ENCODE results near the gene GPC1.
A peak's percentile ranks its signal among the peaks of the same experiment; 100 is the strongest.

The GPC1 gene

DNA sequence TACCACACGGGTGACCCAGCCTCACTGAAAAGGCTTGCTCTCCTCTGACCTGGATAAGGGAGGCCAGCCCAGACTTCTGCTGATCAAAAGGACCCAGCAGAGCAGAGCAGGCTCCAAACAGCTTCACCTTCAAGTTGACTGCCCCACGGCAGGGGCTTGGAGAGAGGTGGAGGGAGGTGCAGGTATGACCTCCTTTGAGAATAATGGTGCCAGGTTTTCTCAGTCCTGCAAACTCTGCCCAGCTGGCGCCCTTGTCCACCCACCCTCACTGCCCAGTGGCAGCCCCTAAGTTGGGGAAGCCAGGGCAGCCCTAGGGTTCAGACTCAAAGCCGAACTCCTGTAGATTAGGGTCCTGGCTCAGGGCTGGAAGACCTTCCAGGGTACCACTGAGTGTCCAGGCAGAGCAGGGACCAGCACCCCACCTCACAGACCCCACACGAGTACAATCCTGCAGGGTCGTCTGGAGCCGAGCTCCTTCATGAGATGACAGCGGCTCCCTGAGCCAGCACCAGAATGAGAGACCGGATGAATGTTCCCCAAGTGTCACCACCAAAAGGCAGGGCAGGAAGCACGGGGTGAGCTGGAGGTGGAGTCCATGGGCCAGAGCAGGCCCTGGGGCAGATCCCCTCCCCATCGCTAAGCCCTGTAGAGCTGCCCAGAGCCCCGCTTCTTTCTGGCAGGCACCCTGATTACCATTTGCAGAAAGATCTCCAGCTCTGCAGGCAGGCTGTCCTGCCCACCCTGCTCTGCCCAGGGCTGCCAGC is 3.6 kb upstream of the GPC1 start:
- no peak for DNase-seq (ENCODE audit: low read depth)

GRCh38 chr2:240432430-240432819 is 3.0 kb upstream of the GPC1 start:
- no peak for DNase-seq (ENCODE audit: low read depth)

DNA sequence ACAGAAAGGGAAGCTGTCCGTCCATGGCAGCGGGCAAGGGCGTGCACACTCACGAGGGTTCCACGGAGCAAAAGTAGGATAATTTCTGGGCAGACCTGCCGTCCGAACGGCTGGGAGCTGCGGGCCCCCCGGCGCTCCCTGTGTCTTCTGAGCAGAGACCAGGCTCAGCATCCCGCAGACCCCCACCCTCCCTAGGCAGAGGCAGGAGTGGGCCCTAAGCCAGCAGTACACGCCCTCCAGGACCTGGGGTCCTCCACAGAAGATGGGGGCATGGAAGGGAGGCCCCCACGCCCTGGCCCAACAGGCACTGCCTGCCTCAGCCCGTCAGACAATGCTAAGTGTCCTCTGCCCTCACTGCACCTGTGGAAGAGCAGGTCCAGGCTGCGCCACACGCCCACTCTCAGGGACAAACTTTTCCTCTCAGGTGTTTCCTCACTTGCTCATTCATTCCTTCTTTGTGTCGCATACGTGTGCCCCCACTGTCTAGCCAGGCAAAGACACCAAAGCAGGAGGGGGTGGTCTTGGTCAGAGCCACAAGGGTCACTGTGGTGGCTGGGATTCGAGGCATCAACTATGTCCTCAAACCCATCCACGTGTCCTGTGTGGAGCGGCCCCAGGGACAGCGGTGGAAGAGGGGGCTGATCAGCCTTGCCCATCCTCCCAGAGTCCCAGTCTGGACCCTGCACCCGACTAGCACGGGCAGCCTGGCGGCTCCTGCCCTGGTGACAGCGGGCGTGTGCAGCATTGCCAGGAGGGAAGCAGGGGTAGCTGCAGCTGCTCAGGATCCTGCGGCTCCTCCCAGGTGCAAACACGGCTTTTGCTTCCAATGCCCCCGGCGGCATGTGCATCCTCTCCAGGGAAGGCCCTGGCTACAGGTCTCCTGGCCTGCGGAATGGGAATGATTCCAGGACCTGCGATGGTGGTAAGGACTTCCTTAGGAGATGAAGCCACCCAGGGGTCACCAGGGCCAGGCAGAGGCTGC is 2.4 kb upstream of the GPC1 start:
- no peak for DNase-seq (ENCODE audit: low read depth)

DNA sequence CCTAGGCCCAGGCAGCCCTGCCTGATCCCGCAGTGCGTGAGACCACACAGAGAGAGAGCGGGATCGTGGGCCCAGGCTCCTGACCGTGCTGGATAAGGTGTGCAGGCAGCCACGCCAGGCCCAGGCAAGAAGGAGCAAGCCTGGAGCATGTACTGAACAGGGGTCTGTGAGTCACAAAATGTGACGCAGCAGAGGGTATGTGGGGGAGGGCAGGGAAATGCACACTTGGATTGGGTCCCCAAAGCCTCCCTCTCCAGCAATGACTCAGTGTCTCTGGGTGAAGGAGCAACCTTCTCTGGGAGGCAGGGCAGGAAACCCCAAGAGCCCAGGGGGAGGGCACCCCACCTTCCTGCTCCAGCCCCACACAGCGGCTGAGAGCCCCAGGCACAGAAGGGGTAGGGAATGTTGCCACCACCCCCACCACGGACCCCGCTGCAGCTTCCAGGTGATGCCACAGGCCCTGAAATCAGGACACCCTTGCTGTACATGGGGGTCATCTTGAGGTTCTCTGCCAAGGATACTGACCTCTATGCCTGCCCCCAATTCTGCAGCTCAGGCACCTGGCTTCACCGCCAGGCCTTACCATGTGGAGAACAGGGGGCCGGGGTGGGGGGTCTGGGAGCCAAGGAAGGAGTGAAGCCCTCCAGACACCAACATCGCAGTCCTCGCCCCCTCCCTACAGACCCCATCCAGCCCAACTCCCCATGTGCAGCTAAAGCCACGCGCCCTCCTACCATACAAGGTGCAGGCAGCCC is 1.3 kb upstream of the GPC1 start:
- no peak for DNase-seq (ENCODE audit: low read depth)

- DNase-seq (ENCODE audit: low read depth) = peak; percentile 76
Measured at GRCh38 chr2:240434728-240435456, 571 bp upstream of the GPC1 start.

GRCh38 chr2:240435948-240436682 is 652 bp downstream of the GPC1 start:
- no peak for DNase-seq (ENCODE audit: low read depth)

- DNase-seq (ENCODE audit: low read depth) = no peak
Measured at GRCh38 chr2:240436683-240437550, 1.5 kb downstream of the GPC1 start.

GRCh38 chr2:240437551-240437860 is 2.0 kb downstream of the GPC1 start:
- DNase-seq (ENCODE audit: low read depth) = no peak

- DNase-seq (ENCODE audit: low read depth) = peak; percentile 45
Measured at GRCh38 chr2:240437861-240438809, 2.7 kb downstream of the GPC1 start.

DNA sequence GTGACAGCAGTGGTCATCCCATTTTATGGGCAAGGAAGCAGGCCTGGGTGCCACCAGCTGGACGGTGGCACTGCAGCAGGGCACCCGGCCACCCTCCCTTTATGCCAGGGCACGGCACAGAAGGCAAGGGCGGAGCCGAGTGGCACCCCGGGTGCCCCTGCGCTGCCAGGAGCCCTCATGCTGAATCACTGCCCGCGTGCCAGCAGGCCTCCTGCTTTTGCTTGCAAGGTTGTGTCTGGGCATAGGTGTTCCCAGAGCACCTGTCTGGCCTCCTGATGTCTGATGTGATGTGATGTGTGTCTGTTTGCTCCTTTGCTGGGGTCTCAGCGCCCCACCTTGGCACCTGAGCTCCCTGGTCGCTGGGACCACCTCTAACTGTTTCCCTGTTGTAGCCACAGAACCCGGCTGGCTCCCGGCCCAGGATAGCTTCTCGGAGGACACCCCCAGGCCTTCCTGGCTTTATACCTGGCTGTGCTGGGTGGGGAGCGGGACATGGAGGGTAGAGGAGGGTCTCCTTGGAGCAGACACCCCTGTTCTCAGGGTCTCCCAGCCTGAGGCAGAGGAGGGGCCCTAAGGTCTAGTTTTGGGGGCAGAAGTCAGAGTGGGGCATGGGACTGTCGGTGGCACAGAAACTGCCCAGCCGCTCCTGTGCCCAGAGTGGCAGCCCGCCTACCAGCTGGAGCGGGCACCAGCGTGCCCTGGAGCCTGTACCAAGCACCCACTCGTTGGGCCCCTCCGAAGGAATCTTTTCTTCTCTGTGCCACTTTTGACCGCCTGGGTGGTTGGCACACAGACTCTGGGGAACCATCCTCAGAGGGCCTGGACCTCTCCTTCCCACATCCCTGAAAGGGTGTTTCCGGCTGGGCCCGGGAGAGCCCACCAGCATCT is 3.6 kb downstream of the GPC1 start:
- DNase-seq (ENCODE audit: low read depth) = no peak

- no peak for DNase-seq (ENCODE audit: low read depth)
Measured at GRCh38 chr2:240439698-240440151, 4.3 kb downstream of the GPC1 start.

DNA sequence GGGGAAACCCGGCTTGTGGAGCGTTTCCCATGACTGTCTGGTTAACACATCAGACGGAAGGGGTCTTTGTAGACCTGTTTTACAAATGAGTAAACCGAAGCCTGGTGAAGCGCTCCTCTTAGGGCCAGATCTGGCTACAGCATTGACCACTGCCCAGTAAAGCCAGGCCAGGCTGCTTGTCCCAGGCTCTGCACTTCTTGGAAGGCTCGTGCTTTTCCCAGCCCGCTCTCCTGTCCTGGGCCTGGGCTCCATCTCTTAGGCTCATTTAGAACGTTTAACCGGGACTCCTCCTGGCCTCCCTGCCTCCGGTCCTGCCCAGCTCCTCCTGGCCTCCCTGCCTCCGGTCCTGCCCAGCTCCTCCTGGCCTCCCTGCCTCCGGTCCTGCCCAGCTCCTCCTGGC is 4.8 kb downstream of the GPC1 start:
- no peak for DNase-seq (ENCODE audit: low read depth)

GRCh38 chr2:240440704-240441320 is 5.3 kb downstream of the GPC1 start:
- DNase-seq (ENCODE audit: low read depth) = no peak

DNA sequence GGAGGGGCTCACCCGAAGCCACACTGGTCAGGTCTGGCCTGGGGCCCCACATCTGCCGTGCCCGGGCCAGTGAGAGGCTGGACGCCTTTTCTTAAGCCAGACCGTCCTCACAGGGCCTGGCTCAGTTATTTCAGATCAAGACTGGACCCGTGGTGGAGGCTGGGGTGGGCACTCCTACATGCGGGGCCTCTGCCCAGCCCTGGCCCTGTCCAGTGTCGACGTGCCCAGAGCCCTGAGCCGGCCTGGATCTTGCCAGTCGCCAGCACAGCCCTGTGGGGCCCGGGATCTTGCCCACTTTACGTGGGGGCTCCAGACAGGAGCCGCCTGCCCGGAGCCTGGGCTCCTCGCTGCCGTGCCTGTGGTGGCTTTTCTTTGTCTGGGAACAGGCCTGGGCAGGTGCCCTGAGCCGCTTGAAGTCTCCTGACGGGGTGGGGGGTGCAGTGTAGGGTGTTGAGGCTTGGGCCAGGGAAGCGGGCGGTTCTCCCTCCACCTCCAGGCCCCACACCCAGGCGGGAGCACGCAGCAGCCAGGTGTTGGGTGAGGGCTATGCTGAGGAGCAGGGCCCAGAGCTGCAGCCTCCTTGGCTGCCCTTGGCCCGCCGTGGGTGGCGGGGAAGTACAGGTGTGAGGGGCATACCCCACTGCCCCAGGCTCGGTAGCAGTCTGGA is 6.0 kb downstream of the GPC1 start:
- DNase-seq (ENCODE audit: low read depth) = no peak

DNA sequence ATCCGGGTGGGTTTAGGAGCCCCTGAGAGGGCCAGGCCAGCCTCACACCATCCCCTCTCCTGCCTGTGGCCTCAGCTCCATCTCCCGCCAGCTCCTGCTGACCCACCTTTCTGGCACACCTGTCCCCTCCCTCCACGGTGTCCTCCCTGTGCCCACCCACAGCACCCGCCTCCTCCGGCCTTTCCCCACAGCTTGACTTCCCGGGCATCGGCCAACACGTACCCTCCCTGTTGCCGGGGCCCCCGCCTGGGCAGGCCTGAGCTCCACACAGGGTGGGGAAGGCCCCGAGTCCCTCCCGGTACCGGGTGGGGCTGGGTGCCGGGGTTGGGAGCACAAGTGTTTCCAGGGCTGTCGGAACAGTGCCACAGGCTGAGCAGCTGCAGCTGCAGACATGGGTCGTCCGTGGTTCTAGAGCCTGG is 6.5 kb downstream of the GPC1 start:
- DNase-seq (ENCODE audit: low read depth) = no peak

- DNase-seq (ENCODE audit: low read depth) = no peak
Measured at GRCh38 chr2:240442891-240443715, 7.6 kb downstream of the GPC1 start.

Data from stimulated activated CD8-positive, alpha-beta memory T cell treated with anti-CD3 and anti-CD28 coated beads, Interleukin-12 subunit alpha, Interleukin-12 subunit beta, amount 100 ng/mL, for 4 hours (primary cell).